Psoas muscle (tissue), 8 donors: ENCODE measurements around the gene OR2A7. TPM values are rescaled to one million over a fixed set of nuclear protein-coding genes. Genes with fewer than 3 reads are reported as not detected.
"Not testable (repeated sequence)": the region's sequence is repeated elsewhere in the genome, so short reads cannot be mapped to it uniquely, and the experiment has no call there.

Experiments used
- ATAC-seq, 4 donors: fragments of 200-7000 bp; cut with Tn5 transposase; one replicate each; pipeline ENCODE4 v1.9.1; 2020; ENCODE audit warnings: moderate library complexity in 3 of 4, mild to moderate bottlenecking in 2 of 4
- DNase-seq, 2 donors: peaks; one replicate each; pipeline ENCODE4 v3.0.0-alpha.2; 2020
- H3K27ac ChIP-seq: fragments of 200-600 bp; one replicate; pipeline ENCODE4 v1.8.0; 2022
- H3K27me3 ChIP-seq, 3 donors: fragments of 200-600 bp in 1 of 3; one replicate each; pipeline versions ENCODE4 v1.6.1 to v1.8.0; 2013 to 2022; ENCODE audit warnings: low read length in 2 of 3, mild to moderate bottlenecking in 2 of 3, moderate library complexity in 1 of 3; ENCODE audit not compliant: insufficient read depth in 3 of 3
- H3K36me3 ChIP-seq, 2 donors: fragments of 200-600 bp in 1 of 2; one replicate each; pipeline versions ENCODE4 v1.6.1 to v1.8.0; 2013 to 2022; ENCODE audit warnings: low read depth in 1 of 2, mild to moderate bottlenecking in 1 of 2, moderate library complexity in 1 of 2; ENCODE audit not compliant: insufficient read depth in 1 of 2
- H3K4me1 ChIP-seq: fragments of 200-600 bp; one replicate; pipeline ENCODE4 v1.8.0; 2022
- H3K4me3 ChIP-seq: fragments of 200-600 bp; one replicate; pipeline ENCODE4 v1.8.0; 2022; ENCODE audit warnings: mild to moderate bottlenecking
- H3K9me3 ChIP-seq: fragments of 200-600 bp; one replicate; pipeline ENCODE4 v1.8.0; 2022
- WGBS, 3 donors: extraction: QIAGEN DNeasy Blood & Tissue Kit; methylation state at CpG; one replicate each; pipeline versions ENCODE4 v1.1.6 to v1.1.7; 2013; 5-methylcytosine and 5-hydroxymethylcytosine counted together
- intact Hi-C, 2 donors: fragments of 100-400 bp; cut with DNase I; formaldehyde crosslinking; loops; one replicate each; pipeline versions ENCODE4 v1.11.0 to v1.14.2; 2022
- long read RNA-seq, 2 donors: library from polyadenylated mRNA; unstranded; transcript quantifications; one replicate each; pipeline ENCODE4 v2.0.0, GENCODE V29; 2021
- polyA plus RNA-seq, 3 donors: library from polyadenylated mRNA; stranded (reverse); fragments of 200-250 nt; gene quantifications; one replicate each; pipeline ENCODE4 v1.2.3, GENCODE V29; 2013
- total RNA-seq, 4 donors: library from RNA; stranded (reverse); fragmentation: NEBNext Ultra II Directional in 2 of 4; extraction: Animal tissue kit (Norgen Biotek cat#: 25700) in 2 of 4; gene quantifications; one replicate each; pipeline versions ENCODE4 v1.2.1 to v1.2.4, GENCODE V29; 2021 to 2023
- donor health status: healthy with polysubstance abuse.
- donor health status: DM: no; HTN: no; CAD: no; lungs with moderate emphysema.
- donor health status: Bipolar disorder and iron deficiency.
- donor health status: healthy.
- donor health status: DM: yes; HTN: yes; CAD: no.
- donor health status: DM: no; HTN: no; CAD: no.
- donor health status: DM: no; HTN: no; CAD: no.
- donor health status: DM: yes; HTN: yes; CAD: no.

Gene OR2A7, protein sequence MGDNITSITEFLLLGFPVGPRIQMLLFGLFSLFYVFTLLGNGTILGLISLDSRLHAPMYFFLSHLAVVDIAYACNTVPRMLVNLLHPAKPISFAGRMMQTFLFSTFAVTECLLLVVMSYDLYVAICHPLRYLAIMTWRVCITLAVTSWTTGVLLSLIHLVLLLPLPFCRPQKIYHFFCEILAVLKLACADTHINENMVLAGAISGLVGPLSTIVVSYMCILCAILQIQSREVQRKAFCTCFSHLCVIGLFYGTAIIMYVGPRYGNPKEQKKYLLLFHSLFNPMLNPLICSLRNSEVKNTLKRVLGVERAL
- total RNA-seq = under 1 TPM in 1 of 4 donors, not detected in 3; 0.34 TPM
- under 1 TPM in 2 of 3 donors, not detected in 1; 0.06 to 0.07 TPM for polyA plus RNA-seq
- long read RNA-seq, donor 1 = 0 reads
- long read RNA-seq, donor 2 = 0 reads

- H3K36me3 ChIP-seq, DNase-seq, H3K4me1 ChIP-seq, H3K4me3 ChIP-seq, H3K27ac ChIP-seq, ATAC-seq, H3K27me3 ChIP-seq, H3K9me3 ChIP-seq, intact Hi-C loops: not testable (repeated sequence)
- 92 to 97% (median 94%) methylated on average over 6 of the region's 7 CpGs for WGBS, 3 donors
Measured at GRCh38 chr7:144264692-144265091, at the start of gene OR2A7. Gene OR2A7, minus strand, starts transcription at chr7:144264792. Its CDS starts 5,164 bp downstream, at chr7:144259628.

GRCh38 chr7:144311872-144312469 lies 47.4 kb upstream of the OR2A7 start, which contains the start of gene OR2A1:
Gene OR2A1, plus strand, starts transcription at chr7:144312419. Its CDS starts 5,706 bp downstream, at chr7:144318125.
- H3K36me3 ChIP-seq, DNase-seq, H3K9me3 ChIP-seq, H3K4me1 ChIP-seq, H3K27ac ChIP-seq, intact Hi-C loops, ATAC-seq, H3K4me3 ChIP-seq, H3K27me3 ChIP-seq: not testable (repeated sequence)
- WGBS, 3 donors = 86% methylated on average over 2 of the region's 2 CpGs; no CpG with 5 or more reads in 2 of the 3 donors

GRCh38 chr7:144311218-144311617 lies 46.6 kb upstream of the OR2A7 start:
- H3K36me3 ChIP-seq, H3K4me3 ChIP-seq, intact Hi-C loops, ATAC-seq, H3K27me3 ChIP-seq, H3K9me3 ChIP-seq, H3K4me1 ChIP-seq, DNase-seq, H3K27ac ChIP-seq: not testable (repeated sequence)
- WGBS, 3 donors = 100% methylated on average over 1 of the region's 2 CpGs; no CpG with 5 or more reads in 2 of the 3 donors

GRCh38 chr7:144309702-144310101 lies 45.1 kb upstream of the OR2A7 start:
- H3K4me1 ChIP-seq, H3K9me3 ChIP-seq, intact Hi-C loops, H3K36me3 ChIP-seq, DNase-seq, H3K27me3 ChIP-seq, H3K4me3 ChIP-seq, ATAC-seq, H3K27ac ChIP-seq: not testable (repeated sequence)
- no CpG with 5 or more reads among the region's 2 CpGs for WGBS, 3 donors

DNA sequence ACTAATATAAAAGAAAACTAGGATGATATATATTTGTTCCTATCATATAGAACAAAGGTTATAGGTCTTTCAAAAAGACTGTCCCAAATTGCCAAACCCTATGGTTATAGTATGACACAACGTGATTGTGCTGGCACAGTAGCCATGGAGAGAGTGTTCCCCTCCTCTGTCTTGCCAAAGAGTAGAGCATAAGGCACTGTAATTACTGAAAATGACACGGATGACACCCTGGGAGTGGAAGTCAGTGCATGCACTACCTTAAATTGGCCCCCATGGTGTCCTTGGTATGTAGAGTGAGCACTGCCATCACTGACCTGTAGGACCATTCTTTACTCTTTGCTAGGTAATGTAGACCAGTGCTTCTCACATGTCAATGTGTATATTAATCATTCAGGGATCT lies 40.6 kb upstream of the OR2A7 start:
- H3K36me3 ChIP-seq, H3K4me3 ChIP-seq, intact Hi-C loops, H3K27me3 ChIP-seq, H3K9me3 ChIP-seq, ATAC-seq, H3K27ac ChIP-seq, DNase-seq, H3K4me1 ChIP-seq: not testable (repeated sequence)
- no CpG with 5 or more reads among the region's 2 CpGs for WGBS, 3 donors

DNA sequence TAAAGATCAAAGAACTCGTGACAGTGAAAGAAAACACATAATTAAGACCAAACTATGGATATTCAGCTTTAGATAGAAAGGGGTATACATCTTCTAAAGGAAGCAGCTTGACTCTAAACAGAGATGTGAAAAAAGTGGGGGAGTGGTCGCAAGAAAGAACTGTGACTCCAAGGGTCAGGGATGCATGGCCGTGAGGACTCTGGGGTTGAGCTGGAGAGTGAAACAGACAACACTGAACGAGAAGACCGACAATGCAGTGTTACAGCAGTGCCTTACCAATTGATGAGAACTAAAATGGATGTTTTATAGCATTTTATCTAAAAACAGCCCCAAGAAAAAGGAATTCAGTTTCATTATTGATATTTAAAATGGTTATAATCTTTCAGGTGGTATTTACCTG lies 39.0 kb upstream of the OR2A7 start:
- WGBS, 3 donors = no CpG with 5 or more reads among the region's 5 CpGs
- not testable (repeated sequence) for ATAC-seq

GRCh38 chr7:144302578-144303303 lies 38.1 kb upstream of the OR2A7 start:
- H3K4me1 ChIP-seq, H3K4me3 ChIP-seq, H3K27me3 ChIP-seq, ATAC-seq, intact Hi-C loops, DNase-seq, H3K9me3 ChIP-seq, H3K36me3 ChIP-seq, H3K27ac ChIP-seq: not testable (repeated sequence)
- WGBS, 3 donors = no CpG with 5 or more reads among the region's 1 CpG

More for the DNA sequence above, 39.0 kb upstream of the OR2A7 start:
- H3K27ac ChIP-seq, H3K36me3 ChIP-seq, H3K4me1 ChIP-seq, DNase-seq, intact Hi-C loops, H3K9me3 ChIP-seq, H3K27me3 ChIP-seq, H3K4me3 ChIP-seq: not testable (repeated sequence)

DNA sequence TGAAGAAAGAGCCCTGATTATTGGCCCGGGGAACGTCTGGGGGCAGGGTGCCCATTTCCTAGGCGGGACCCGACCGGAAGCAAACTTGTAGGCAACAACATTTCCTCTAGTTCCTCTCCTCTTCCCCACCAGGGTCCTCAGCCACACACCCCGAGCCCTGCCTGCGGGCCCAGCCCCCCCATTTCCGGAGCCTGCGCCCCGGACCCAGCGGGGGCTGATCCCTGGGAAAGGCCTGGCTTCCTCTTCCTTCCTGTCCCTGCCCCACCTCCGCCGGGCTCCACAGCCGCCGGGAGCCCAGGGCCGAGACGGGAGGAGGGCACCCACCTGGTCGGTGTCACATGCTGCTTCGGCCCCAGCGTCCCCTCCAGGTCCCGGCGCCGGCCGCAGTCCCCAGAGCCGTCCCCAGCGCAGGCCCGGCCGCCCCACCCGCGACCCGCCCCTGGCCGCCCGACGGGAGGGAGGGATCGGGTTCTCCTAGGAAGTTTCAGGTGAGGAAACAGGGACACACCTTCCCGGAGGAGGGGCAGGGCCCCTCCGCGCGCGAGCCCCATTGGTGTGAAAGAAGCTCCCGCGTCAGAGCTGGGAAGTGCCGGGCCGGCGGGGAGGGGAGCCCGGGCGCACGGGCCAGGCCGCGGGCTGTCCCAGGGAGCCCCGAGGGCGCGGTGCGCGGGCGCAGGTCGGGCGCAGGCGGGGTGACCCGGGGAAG lies 29.4 kb upstream of the OR2A7 start:
- intact Hi-C loops, H3K4me3 ChIP-seq: not testable (repeated sequence)

GRCh38 chr7:144292384-144293161 lies 28.0 kb upstream of the OR2A7 start:
- H3K36me3 ChIP-seq, H3K4me3 ChIP-seq, H3K9me3 ChIP-seq, H3K4me1 ChIP-seq, intact Hi-C loops, H3K27ac ChIP-seq, H3K27me3 ChIP-seq, DNase-seq, ATAC-seq: not testable (repeated sequence)
- 94 to 98% (median 95%) methylated on average over 2 to 3 of the region's 14 CpGs for WGBS, 3 donors

More for the DNA sequence above, 29.4 kb upstream of the OR2A7 start:
- H3K9me3 ChIP-seq, H3K27me3 ChIP-seq, DNase-seq, H3K36me3 ChIP-seq, H3K27ac ChIP-seq, H3K4me1 ChIP-seq: not testable (repeated sequence)
- peak; percentile 35 to 75 (median 54) for ATAC-seq
- WGBS, 3 donors = no CpG with 5 or more reads among the region's 60 CpGs

- ATAC-seq, H3K4me3 ChIP-seq, H3K9me3 ChIP-seq, H3K4me1 ChIP-seq, DNase-seq, H3K36me3 ChIP-seq, H3K27ac ChIP-seq, intact Hi-C loops, H3K27me3 ChIP-seq: not testable (repeated sequence)
- 51 to 68% (median 67%) methylated on average over 2 of the region's 4 CpGs for WGBS, 3 donors
Measured at GRCh38 chr7:144291607-144292006, 27.0 kb upstream of the OR2A7 start.
